Stimulated activated CD4-positive, alpha-beta T cell treated with anti-CD3 and anti-CD28 coated beads, Interleukin-4, amount 100 ng/mL, for 24 hours (primary cell): ENCODE data around the gene SPTA1.
"Not testable (repeated sequence)": the region's sequence is repeated elsewhere in the genome, so short reads cannot be mapped to it uniquely, and the experiment has no call there.

Source experiments
- DNase-seq: peaks from one replicate; pipeline ENCODE4 v3.0.0-alpha.2; 2020

Gene SPTA1

DNA sequence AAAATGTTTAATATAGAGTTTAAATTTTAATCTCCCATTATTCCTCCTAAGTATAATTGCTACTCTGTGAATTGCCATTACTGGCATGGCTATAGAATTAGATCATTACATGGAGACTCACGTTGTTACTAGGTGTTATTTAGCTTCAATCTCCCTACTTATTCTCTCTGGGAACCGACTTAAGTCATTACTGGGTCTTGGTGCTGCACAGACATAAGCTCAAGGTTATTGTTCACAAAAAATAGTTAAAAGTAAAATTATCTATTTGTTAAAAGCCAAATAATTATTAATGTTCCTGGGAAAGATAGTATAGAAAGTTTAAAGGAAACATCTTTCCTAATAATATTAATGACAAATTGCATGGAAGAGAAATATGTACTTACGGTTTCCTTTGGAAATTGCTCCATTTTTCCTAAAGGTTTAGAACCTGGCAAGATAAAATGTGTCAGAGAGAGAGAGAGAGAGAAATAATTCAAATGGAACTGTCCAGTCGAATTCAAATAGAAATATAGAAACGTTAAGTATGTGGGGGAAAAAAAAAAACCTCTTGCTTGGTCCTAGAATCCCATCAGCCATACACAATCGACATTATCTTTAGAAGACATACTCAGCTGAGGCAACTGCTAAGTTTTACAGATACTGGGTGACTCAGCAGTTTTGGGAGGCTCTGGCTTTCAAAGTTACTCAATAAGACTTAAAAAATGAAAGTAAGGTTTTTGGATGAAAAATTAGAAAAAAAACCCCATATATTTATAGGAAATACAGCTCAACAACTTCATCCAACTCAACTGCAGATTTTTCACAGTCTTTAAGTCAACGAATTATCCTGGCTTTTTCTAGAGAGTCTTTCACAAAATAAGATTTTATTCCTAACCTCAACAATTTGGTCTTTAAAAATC, at the start of gene SPTA1:
Gene SPTA1, minus strand, starts transcription at position 605 of the 899 bp plus-strand sequence. Its CDS starts 198 bp downstream, at position 407.
- DNase-seq = no peak

DNA sequence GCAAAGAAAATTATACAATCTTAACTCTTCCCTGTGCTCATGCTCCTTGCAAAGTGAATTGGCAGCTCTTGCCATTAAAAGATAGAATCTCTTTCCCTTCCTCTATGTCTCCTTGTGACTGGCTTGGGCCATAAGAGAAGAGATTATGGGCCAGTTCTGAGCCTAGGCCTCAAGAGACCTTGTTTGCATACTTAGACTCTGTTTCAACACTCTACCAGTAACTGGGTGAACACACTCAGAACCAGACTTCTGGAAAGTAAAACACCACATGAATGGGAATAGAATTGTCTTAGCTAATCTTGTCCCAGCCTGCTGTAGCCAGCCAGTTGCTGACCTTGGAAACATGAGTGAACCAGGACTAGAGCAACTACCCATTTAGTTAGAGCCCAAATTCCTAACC, 49.3 kb upstream of the SPTA1 start:
- DNase-seq = no peak

DNA sequence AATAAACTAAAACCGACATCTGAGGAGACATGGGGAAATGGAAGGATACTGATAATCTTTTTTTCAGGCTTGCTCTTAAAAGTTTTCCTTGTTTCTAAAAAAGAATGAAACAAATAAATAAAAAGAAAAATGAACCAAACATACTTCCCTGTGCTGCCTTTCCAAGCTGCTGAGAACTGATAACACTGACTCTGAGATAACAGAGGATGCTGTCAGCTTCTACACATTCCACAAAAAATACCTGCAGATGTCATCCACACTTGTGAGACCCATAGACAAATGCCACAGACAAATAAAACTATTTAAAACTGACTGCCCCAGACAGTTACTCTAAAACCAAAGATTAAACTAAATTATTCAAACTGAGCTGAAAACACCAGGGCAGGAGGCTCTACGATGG, 46.0 kb upstream of the SPTA1 start:
- DNase-seq = no peak

DNA sequence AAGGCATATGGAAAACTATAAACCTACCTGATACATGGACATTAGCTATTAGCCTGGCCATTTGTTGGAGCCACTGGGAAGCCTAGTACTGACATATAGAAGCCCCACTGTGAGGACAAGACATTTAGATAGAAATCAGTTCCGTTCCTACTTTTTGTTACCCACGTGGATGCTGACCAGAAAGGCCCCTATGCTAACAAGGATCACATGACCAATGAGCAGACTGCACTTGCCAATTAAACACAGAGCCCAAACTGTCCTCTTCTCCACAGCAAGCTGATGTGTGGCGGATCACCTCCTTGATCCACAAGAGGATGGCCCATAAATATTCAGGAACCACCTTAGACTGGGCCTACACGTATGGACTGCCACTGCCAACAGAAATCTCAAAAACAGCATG, 45.2 kb upstream of the SPTA1 start:
- no peak for DNase-seq

DNA sequence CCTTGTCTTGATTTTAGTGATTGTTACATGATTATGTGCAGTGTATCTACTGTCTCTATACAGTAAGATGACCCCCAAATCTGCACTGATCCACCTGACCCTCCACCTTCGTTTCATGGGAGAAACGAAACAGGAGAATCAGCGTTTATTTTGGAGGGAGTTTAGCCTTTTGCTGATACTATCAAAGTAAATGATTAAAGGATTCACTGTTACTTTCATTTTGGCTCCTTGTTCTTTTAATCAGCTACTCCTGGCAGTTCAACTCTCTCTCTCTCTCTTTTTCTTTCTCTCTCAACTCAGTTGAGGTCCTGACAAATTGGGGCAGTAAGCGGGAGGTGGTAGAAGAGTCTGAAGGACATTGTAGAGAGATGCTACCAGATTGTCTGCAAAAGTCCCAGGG, 43.9 kb upstream of the SPTA1 start:
- no peak for DNase-seq

DNA sequence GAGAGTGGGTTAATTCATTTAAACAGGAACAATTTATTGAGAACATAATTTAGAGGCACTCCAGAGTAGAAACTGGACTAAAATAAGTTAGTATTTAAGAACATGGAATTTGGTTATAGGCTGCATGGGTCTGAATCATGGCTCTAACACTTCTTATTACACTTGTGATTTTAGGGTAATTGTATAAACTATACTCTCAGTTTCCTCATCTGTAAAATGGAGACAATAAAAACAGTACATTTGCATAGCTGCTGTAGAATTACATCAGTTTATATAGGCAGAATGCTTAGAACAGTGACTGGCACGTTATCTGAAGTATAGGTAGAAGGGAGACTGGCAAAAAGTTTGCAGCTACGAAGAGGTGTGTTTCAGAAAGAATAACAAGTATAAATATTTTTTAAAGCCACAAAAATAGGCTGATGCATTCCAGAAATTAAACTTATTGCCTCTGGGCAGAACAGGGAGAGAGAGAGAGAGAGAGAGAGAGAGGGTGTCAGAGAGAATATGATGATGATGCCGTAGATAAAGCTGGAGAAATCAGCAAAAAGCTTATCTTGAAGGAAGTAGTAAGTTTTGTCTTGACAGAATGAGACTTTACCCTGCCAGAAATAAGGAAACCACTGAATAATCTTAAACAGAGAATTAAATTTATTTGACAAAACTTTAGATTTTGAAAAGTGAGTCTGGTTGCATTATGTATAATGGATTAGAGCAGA, 42.2 kb upstream of the SPTA1 start:
- DNase-seq = no peak

DNA sequence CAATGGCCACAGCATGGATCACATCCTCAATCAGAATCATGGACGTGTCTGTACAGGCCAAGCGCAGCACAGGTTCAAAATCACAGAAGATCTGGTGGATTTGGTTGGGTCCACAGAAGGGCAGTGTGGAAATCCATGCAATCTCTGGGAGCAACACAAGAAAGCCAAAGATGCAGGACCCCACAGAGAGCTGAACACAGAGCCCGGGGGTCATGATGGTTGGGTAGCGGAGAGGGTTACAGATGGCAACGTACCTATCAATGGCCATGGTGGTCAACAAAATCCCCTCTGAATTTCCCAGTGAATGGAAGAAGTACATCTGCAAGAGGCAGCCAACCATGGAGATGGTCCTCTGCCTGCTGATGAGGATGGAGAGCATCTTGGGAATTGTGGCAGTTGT, 37.9 kb upstream of the SPTA1 start:
- no peak for DNase-seq

DNA sequence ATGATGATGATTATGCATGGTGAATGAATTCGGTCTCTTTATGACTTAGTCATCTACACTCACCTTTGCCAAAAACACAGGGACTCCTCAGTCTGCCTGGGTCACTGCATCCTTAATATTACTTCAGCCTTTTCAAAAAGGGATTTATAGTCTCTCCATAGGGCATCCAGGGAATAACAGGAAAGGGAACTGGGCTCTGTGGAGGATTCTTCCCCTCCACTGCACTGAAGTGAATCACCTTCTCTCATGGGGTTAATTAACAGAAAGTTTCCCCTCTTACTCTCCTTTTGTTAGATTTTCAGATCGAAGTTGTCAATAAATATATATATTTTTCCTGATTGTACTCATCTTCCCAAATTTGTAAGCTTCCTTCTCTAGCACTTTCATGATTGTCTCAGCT, 34.1 kb upstream of the SPTA1 start, which contains the start of gene OR6K3:
Gene OR6K3, minus strand, starts transcription at position 101 of the 400 bp plus-strand sequence. CDS start 2,605 bp downstream, outside the sequence.
- DNase-seq = no peak

DNA sequence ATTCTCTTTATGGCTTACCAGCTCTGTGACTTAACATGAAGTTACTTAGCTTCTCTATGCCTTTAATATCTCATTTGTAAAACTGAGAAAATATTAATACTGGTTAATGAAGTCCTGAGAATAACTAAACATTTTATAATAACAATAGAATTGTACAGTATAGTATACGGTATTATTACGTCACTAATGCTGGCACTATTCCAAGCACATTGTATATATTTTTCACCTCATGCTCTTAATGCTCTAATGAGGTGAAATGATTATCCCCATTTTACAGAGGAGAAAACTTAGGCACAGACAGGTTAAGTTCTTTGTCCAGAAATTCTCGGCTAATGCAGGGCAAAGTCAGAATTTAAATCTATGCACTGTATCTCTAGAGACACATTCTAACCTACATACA, 33.1 kb upstream of the SPTA1 start:
- no peak for DNase-seq

DNA sequence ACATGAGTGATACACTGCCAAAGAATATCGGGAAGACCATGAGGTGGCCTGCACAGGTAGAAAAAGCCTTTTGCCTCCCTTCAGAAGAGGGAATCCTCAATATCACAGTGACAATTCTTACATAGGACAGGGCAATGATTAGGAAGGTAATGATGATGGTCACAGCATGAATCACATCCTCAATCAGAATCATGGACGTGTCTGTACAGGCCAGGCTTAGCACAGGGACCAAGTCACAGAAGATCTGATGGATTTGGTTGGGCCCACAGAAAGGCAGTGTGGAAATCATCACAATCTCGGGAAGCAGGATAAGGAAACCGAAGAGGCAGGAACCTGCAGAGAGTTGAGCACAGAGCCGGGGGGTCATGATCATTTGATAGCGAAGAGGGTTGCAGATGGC, 30.8 kb upstream of the SPTA1 start:
- DNase-seq = no peak

DNA sequence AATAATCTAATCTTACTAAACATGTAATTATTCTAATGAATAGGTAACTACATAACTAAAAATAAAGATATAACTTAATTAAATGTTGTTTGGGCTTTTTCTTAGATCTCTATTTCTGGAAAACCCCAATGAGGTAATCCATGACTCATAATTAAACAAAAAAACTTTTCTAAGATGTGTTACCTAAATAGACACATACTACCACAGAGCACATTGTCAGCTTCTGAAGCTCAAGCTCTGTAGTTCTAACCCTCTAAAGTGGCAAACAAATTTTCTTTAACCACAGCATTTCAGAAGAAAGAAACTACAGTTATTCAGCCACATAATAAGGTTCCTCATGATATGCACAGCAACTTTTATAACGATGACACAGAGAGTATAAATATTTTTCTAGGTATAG, 29.8 kb upstream of the SPTA1 start:
- DNase-seq = no peak

DNA sequence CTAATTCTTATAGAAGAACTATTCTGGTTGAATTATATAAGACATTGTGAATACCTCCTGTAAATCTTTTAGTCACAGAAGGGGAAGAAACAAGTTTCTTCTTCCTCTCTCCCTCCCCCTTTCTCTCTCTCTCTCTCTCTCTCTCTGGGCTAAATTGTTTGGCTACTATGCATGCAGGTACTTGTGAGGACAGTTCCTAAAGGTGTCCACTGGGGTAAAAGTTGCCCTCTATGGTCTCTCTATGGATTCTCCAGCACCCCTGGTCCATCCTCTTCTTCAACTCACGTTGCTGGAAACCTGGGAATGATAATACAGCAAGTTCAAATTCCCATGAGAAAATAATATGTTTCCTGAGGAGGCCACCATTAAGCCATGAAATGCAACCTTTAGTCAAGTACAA, 28.2 kb upstream of the SPTA1 start:
- DNase-seq = no peak

DNA sequence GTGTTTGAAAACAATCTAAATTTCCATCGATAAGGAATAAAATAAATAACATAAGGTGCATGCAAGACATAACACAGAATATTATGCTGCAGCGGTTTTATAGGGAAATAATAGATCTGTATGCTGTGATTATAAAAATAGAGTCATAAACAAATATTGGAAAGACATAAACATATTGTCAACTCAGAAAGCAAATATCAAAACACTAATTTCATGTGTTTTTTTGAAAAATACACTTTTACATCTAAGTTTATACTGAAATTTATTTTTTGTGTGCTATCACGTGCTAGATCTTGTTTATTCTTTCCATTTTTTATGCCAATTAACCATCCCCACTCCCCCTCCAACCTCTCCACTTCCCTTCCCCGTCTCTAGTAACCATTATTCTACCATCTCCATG, 24.6 kb upstream of the SPTA1 start:
- no peak for DNase-seq

DNA sequence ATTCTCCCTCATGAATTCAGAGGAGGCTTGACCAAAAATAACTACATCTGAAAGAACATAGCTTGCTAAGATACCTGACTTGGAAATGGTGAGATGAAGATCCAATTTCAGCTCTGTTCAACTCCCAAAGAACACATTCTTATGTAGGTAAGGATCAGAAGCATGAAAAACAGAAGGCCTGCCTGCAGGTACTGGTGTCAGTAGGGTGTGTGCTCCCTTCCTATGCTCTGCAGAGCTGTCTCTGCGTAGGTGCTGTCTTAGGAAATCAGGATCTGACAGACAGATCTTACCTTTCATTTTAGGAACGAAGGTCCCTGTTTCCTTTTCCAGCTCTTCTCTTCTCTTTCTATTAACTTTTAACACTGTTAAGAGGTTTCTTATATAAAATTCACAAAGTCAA, 19.6 kb upstream of the SPTA1 start:
- DNase-seq = no peak

DNA sequence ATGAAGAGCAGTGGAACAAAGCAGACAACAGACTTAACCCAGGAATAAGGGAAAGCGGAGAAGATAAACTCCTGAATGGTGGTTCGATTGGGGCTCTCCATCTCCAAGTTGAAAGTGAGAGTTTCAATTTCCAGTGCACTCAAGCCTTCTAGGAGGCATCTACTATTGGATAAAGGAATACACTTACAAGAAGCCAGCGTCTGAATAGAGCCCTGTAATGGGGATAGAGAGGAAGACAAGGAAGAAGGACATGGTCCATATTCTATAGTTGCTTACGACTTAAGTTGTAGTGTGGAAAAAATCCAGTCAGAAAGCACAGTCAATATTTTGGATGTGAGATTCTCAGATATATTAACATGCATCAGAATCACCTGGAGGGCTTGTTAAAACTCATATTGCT, 14.0 kb upstream of the SPTA1 start, which contains the start of gene OR6K2:
Gene OR6K2, minus strand, starts transcription at position 101 of the 400 bp plus-strand sequence. Its CDS starts 0 bp downstream, at position 101.
- DNase-seq = no peak

DNA sequence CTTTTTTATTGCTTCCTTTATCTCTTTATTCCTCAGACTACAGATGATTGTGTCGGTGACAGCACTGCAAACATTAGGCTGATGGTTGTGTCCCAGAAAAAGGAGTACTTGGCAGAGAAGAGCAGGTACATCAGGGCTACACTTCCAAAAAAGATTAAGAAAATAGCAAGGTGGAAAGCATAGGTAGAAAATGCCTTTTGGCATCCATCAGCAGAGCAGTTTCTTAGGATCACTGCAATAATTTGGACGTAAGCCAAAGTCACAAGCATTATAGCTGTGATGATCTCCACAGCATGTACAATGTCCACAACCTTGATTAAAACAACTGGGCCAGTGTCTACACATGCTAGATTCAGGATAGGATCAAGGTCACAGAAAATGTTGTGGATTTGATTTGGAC, 8.1 kb upstream of the SPTA1 start:
- no peak for DNase-seq

DNA sequence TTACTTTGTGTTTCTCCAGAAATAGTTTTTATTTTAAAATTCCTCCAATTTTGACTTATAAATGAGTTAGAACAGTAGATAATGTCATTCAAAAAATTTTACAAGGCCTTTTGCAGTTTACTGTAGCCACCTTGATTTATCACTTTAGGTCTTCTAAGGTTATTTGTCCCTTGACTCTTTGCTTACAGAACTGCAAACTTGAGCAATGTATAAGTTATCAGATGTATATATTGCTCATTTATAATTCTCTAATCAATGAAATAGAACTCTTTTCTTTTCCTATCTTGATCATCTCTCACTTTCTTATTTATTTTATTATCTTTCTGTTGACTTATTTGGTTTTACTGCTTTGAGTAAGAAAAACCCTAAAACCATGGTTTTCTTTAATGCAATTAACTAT, 5.8 kb upstream of the SPTA1 start:
- DNase-seq = no peak

DNA sequence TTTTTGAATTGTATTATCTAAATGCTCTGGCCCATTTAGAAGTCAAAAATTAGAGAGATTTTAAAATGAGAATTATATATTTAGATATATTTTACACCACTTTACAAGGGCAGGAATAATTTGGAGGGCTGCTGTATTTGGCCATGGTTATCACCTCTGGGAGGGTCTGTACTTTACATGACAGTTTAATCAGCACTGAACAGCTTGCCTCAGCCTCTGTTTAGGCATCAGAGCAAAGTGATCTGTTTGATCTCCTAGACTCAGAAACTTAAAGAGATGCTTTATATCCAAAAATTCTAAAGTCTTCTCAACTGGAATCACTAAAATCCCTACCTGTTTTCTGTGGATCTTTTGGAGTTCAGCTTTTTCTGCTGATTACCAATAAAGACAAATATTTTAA, 5.4 kb upstream of the SPTA1 start:
- no peak for DNase-seq

DNA sequence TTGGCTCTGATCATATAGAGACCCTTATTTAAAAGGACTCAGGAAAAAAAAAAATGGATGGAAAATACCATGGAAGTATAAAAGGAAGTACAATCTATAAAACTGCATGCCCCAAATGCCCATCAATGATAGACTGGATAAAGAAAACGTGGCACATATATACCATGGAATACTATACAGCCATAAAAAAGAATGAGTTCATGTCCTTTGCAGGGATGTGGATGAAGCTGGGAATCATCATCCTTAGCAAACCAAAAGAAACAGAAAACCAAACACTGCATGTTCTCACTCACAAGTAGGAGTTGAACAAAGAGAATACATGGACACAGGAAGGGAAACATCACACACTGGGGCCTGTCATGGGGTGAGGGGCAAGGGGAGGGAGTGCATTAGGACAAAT, 4.6 kb upstream of the SPTA1 start:
- not testable (repeated sequence) for DNase-seq

DNA sequence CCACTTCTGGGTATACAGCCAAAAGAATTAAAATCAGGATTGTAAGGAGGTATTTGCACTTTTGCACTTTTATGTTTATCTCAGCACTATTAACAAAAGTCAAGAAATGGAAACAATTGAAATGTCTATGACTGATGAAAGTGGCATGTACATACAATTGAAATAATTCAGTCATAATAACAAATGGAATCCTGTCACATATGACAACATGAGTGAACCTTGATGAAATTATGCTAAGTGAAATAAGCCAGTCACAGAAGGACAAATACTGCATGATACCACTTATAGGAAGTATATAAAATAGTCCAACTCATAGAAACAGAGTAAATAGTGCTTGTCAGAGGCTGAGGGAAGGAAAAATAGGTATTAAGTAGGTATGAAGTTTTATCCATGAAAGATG, 3.4 kb upstream of the SPTA1 start:
- no peak for DNase-seq

DNA sequence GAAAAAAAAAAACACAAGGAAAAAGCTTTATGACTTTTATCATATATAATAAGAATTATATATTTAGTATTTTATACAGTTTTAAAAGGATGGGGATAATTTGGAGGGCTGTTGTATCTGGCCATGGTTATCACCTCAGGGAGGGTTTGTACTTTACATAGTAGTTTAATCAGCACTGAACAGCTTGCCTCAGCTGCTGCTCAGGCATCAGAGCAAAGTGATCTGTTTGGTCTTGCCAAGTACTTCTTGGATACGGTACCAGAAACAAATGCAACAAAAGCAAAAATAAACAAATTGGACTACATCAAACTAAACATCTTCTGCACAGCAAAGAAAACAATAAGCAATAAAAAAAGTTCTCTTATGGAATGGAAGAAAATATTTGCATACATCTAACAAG, 2.6 kb upstream of the SPTA1 start:
- no peak for DNase-seq

DNA sequence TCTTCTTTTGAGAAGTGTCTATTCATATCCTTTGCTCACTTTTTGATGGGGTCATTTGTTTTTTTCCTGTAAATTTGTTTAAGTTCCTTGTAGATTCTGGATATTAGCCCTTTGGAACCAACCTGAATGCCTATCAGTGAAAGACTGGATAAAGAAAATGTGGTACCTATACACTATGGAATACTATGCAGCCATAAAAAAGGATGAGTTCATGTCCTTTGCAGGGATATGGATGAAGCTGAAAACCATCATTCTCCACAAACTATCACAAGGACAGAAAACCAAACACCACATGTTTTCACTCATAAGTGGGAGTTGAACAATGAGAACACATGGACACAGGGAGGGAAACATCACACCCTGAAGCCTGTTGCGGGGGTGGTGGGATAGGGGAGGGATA, 1.8 kb upstream of the SPTA1 start:
- not testable (repeated sequence) for DNase-seq

DNA sequence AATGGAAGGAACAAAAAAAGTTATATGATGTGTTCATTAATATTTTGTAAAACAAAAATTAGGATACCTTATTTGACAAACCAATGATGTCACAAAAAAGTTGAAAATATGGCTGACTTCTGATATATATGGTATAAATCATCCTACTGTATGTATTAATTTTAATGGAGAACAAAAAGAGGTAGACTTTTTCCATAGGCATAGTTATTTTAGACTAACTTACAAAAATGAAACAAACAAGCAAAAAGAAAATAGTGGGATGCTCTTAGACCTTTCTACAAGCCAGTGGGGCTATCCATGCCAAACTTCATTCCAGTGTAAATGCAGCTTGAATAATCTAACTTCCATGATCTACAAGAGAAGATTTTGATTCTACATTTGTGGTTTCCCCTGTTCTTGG, 522 bp upstream of the SPTA1 start:
- no peak for DNase-seq

DNA sequence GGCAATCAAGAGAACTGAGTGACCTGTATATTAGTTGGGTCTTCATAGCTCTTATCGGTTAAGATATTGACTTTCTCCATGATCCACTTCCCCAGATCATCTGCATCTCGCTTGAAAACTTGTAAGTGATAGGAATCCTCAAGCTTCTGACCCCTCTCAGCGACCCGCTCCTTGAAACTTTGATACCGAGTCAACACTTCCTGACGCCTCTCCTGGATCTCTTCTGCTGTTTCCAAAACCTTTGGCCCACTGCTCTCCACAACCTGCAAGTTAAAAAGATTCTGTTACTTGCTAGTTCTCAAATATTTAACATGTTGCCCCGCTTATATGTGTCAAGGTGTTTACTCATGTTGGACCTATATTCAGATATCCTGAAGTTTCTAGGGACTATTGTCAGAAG, 1.4 kb downstream of the SPTA1 start:
- no peak for DNase-seq
